AG09309 (cell line): Measurements from ENCODE around the gene CDH4.

ENCODE experiments used
- DNase-seq: peaks from one replicate; pipeline ENCODE4 v3.0.0-alpha.2; 2010; ENCODE audit warnings: low read depth
- H3K4me3 ChIP-seq: 2 replicates; pipeline ENCODE4 v1.5.1; 2011; ENCODE audit warnings: mild to moderate bottlenecking, low read depth, low read length, moderate library complexity; ENCODE audit not compliant: control insufficient read depth
- TF ChIP-seq, protein P1 (sequence below): IDR thresholded peaks from 2 replicates; pipeline ENCODE4 v1.5.1; 2011; ENCODE audit warnings: mild to moderate bottlenecking, low read depth, low read length, inconsistent platforms; ENCODE audit not compliant: insufficient read depth, control insufficient read depth; ENCODE audit errors: missing control alignments

Gene CDH4

DNA sequence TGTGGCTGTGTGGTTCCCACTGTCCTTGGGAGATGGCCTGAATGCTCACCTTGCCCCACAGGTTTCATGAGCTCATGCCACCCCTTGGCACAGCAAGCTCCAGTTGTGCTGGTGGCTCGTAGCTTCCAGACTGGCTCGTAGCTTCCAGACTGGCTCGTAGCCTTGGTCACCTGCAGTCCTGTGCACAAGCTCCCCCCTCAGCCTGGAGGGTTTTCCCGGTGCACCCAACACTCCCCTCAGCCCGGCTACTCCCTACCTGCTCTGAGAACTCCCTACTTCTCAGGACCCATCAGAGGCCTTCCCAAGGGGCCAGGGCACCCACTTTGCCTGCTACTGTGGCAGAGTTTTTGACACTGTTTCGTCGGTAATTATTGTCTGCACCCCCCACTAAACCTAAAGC is 528.0 kb downstream of the CDH4 start:
- TF ChIP-seq, protein P1, sequence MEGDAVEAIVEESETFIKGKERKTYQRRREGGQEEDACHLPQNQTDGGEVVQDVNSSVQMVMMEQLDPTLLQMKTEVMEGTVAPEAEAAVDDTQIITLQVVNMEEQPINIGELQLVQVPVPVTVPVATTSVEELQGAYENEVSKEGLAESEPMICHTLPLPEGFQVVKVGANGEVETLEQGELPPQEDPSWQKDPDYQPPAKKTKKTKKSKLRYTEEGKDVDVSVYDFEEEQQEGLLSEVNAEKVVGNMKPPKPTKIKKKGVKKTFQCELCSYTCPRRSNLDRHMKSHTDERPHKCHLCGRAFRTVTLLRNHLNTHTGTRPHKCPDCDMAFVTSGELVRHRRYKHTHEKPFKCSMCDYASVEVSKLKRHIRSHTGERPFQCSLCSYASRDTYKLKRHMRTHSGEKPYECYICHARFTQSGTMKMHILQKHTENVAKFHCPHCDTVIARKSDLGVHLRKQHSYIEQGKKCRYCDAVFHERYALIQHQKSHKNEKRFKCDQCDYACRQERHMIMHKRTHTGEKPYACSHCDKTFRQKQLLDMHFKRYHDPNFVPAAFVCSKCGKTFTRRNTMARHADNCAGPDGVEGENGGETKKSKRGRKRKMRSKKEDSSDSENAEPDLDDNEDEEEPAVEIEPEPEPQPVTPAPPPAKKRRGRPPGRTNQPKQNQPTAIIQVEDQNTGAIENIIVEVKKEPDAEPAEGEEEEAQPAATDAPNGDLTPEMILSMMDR: no peak
- no peak overlapping the region for H3K4me3 ChIP-seq
- DNase-seq: no peak

DNA sequence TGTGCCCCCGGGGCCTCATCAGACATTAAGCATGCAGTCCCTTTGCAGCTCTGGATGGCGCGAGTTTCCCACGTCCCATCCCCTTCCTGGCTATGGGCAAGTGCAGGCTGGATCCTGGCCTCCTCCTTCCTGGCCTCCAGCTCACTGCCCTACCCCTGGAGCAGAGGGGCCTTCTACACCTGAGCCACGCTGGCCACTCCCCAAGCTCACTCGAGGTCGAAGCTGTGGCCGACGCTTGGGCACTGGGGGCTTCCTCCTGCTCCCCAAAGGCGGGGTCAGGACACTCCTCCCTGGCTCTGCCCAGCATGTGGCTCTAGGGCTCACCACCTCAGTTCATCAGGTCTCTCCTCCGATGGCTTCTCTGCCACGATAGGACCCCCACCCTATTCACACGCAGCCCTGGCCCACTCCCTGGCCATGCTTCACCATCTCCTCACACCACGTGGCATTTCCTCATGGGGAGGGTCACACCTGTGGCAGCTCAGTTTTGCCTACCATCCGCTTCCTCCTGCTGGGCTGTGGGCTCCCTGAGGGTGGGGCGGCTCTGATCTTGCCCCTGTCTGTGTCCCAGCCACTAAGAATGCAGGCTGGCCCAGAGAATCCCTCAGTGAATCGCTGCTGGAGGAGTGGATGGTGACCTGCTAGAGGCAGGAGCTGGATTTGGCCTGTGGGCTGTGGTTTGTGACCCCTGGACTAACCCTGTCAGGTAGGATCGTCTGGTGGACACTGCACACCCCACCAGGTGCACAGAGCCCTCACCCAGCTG is 532.9 kb downstream of the CDH4 start:
- no peak overlapping the region for H3K4me3 ChIP-seq
- no peak for DNase-seq
- TF ChIP-seq, protein P1: no peak

DNA sequence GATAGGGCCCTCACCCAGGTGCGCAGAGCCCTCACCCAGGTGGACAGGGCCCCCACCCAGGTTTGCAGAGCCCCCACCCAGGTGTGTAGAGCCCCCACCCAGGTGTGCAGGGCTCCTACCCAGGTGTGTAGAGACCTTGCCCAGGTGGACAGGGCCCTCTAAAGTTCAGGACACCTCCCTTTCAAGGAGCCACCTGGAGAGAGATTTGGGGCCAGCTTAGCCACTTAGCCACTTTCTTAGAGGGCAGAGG is 533.4 kb downstream of the CDH4 start:
- no peak for DNase-seq

DNA sequence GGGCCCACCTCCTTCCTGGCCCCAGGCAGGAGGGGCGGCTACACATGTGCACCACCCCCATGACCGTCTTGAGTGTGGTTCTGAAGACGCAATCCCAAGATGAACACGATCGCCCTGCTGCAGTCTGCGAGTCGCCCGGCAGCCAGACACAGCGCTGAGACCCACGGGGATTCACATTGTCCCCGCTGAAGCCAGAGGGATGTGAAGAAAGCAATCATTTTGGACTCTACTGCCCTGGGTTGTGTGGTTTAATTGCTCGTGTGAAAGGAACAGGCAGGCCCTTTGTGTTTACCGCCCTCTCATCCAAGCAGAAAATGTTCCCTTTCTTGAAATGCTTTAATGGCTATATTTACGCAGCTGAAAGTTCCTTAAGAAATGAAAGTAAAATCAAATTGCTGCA is 534.2 kb downstream of the CDH4 start:
- no peak for DNase-seq
- H3K4me3 ChIP-seq: no peak overlapping the region
- TF ChIP-seq, protein P1: no peak

More for the DNA sequence above, 533.4 kb downstream of the CDH4 start:
- TF ChIP-seq, protein P1: no peak
- no peak overlapping the region for H3K4me3 ChIP-seq

DNA sequence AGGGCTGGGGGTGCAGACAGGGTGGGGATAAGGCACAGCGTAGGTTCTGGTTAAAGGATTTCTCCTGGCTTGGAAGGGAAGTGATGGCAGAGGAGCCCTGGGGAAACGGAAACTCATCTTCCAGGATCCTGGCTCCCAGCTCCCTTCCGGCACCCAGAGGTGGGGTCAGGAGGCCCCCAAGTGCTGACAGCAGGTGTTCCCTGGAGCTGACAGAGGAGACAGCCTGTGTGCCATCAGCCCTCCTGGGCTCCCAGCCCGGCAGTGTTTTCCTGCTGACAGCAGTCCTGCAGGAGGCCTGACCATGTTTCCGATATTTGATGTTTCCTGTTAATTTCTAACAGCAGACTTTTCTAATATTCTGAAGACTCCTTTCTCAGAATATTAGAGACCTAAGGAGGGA is 536.3 kb downstream of the CDH4 start:
- DNase-seq: no peak
- TF ChIP-seq, protein P1: no peak
- no peak overlapping the region for H3K4me3 ChIP-seq

DNA sequence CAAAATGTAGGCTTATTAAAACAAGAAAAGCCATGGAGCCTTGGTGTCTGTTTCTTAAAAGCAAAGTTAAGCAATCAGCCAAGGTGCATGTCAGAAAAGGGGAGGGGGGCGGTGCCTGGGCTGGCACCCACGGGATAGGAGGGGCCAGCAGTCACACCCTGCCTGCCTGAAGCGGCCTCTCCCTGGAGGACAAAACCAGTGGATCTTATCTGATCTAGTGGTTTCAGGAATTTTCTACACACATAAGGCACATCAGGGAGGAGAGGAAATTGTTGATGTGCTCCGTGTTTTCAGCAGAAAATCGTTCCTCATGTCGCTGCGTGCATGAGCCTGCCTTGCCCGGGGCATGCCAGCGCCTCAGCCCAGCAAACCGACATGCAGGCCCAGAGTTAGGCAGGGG is 537.3 kb downstream of the CDH4 start:
- no peak for DNase-seq
- no peak overlapping the region for H3K4me3 ChIP-seq
- TF ChIP-seq, protein P1: no peak
